Fibroblast of skin of abdomen (primary cell): Measurements from ENCODE around the gene MPRIP.
"Not testable (repeated sequence)": the region's sequence is repeated elsewhere in the genome, so short reads cannot be mapped to it uniquely, and the experiment has no call there.

Experiments
- DNase-seq: peaks from one replicate; pipeline ENCODE4 v3.0.0-alpha.2; 2013

The MPRIP gene

DNA sequence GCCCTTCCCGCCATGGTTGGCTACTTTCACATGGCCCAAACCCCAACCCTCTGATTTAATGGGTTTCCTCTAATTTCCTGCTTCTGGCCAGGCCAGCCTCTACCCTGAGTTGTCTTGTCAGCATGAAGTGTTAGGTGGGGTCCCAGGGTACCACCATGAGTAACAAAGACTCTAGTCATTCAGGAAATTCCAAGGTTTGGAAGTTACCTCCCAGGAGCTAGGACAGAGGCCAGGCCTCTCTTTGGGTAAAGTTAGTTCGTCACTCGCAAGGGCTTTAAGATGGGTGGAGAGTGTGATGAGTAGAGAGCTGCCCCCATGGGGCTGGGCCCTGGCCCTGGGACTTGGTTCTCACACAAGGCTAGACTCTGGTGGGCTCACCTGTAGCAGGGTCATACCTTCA is 109.3 kb downstream of the MPRIP start:
- DNase-seq = peak; percentile 56

DNA sequence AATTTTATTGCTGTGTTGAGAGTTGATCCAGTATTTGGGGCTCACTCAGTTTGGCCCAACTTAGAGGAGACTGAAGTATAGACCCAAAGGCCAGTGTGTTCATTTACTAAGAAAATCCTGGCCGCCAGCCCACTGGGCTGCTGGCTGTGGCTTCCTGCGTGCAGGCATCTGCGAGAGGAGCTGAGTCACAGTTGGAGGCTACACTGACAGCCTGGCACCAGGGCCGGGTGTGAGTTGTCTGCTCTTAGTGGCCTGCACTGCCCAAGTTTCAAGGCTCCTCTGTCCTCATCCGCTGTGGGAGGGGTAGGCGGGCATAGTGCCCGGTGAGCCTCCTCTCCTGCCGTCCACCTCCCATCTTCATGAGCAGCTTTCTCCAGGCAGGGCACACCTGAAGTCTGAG is 109.7 kb downstream of the MPRIP start:
- DNase-seq = peak; percentile 90

- DNase-seq = no peak
Observed at GRCh38 chr17:17152385-17152784, 110.1 kb downstream of the MPRIP start.

- DNase-seq = no peak
Observed at GRCh38 chr17:17153071-17153470, 110.8 kb downstream of the MPRIP start.

DNA sequence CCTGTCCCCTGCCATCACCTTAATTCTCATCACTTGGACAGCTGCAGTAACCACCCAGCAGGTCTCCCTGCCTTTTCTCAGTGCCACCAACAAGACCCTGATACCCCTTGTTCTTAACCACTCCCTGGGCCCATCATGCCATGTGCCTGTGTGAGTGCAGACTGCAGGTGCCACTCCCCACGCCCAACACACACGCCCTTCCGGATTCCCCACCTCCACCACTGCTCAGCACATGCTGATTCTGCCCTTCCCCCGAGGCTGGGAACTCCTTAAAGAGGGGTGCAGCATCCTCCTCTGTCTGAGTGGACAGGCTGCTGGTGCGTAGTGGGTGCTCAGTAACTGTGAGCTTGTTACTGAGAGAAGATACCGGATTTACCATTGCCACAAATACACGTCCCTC is 111.5 kb downstream of the MPRIP start:
- DNase-seq = no peak

GRCh38 chr17:17154556-17154955 is 112.3 kb downstream of the MPRIP start:
- no peak for DNase-seq

DNA sequence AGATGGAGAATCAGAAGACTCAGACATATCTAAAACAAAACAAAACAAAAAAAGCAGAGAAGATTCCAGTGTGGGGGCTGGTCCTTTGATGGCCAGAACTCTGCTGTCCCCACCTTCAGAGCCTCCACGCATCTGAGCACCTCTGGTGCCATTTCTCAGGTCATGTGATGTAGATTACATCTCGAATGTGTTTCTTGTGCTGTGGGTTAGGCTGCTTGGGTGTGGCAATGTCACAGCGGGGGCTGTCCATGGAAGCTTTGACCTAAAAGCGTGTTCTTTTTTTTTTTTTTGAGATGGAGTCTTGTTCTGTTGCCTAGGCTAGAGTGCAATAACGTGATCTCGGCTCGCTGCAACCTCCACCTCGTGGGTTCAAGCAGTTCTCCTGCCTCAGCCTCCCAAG is 112.7 kb downstream of the MPRIP start:
- no peak for DNase-seq

DNA sequence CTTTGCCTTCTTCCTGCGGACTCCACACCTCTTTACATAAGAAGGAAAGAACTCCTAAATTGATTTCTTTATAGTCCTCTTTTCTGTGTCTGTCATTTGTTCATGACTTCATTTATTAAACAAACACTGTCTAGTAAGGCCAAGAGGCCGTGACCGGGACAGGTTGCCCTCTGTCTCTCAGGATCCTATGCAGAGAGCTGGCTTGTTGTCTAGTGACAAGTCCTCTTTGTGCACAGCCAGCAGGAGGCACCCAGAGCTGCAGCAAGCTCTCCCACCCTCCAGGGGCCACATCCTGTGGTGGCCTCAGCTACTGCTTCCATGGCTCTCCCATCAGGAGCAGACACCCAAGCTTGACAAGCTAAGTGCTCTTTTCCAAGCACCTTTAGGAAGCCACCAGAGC is 113.3 kb downstream of the MPRIP start:
- no peak for DNase-seq

DNA sequence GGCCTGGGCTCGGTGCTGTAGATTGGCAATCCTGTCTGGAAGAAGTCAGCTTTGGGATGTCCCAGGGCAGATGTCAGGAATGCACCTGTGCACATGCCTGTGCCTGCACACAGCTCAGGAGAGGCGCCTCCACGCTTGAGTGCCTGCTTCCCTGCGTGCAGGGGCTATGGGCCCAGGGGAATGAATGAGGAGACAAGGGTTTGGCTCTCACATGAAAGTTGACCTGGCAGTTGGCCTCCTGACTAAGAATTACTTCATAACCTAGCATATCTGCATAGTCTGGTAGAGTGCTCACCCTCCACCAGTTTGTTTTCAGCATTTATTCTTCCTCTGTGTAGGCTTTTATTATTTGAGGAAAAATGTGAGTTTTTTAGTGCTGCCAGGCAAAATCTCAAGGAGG is 113.8 kb downstream of the MPRIP start:
- peak; percentile 47 for DNase-seq

DNA sequence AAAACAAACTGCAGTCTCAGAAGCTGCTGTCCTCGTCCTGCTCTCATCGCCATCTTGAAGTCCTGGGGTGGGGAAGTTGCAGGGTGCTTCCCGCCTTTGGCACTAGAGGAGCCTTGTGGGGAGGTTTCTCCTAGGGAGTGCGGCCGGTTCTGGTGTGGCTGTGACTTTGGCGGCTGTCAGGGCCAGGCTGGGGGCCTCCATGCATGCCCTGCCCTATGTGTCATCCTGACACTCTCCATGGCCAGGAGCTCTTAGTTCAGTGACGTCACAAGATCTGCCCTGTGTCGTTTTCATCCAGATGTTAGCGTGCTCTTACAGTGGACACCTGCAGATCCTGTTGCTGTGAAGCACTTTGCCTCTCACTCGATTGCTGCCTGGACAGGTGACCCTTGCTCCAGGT is 114.3 kb downstream of the MPRIP start:
- no peak for DNase-seq

GRCh38 chr17:17157041-17157440 is 114.8 kb downstream of the MPRIP start:
- DNase-seq = no peak

- DNase-seq = not testable (repeated sequence)
Observed at GRCh38 chr17:17158506-17158905, 116.2 kb downstream of the MPRIP start.

DNA sequence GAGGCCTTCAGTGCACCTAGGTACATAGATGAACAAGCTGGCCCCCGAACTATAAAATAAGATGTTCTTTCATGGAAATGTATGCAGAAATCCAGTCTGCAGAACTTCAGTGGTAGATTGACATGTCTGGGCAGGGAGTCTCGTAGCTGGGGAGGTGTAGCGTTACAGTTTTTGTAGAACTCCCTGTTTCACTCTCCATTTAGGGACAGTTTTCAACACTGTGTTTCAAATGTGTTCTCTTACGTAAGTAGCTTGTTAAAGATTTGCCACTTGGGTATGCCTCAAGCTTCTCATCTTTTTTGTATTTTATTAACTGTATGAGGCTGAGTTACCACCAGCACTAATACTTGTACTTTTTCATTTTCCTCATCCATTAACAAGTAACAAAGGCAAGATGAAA is 117.3 kb downstream of the MPRIP start:
- no peak for DNase-seq

- DNase-seq = no peak
Observed at GRCh38 chr17:17161121-17161520, 118.9 kb downstream of the MPRIP start.

DNA sequence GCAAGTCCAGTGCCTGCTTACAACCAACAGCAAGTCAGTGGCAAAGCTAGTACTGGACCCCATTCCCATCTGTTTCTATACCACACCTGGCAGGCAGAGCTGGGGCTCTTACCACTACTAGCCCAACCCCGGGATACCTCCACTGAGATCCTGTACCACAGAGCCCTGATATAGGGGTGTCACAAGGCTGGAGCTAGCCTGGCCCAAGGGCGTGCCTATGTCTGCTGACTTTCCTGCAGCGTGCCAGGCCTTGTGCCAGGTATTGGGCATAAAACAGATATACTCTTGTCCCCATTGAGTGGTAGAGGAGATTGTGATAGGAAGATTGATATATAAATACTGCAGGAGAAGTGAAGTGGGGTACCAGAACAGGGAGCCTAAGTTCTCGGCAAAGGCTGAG is 119.5 kb downstream of the MPRIP start:
- DNase-seq = no peak

GRCh38 chr17:17164156-17164555 is 121.9 kb downstream of the MPRIP start:
- no peak for DNase-seq

- DNase-seq = no peak
Observed at GRCh38 chr17:17164676-17165075, 122.4 kb downstream of the MPRIP start.

DNA sequence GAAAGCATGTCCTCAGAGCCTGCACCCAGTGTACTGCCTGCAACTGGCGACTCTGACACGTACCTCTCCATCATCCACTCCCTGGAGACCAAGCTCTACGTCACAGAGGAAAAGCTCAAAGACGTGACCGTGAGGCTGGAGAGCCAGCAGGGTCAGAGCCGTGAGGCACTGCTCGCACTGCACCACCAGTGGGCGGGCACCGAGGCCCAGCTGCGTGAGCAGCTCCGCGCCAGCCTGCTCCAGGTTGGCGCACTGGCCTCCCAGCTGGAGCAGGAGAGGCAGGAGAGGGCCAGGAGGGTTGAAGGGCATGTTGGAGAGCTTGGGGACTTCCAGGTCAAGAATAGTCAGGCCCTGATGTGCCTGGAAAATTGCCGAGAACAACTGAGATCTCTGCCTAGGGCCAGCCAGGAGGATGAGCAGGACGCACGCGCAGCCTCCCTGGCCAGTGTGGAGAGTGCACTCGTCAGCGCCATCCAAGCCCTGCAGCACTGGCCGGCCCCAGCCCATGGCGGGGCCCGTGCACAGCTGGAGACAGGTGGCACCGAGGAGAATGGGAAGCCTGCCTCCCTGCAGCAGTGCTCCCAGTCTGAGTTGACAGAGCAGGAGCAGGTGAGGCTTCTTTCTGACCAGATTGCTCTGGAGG is 123.5 kb downstream of the MPRIP start:
- DNase-seq = no peak

DNA sequence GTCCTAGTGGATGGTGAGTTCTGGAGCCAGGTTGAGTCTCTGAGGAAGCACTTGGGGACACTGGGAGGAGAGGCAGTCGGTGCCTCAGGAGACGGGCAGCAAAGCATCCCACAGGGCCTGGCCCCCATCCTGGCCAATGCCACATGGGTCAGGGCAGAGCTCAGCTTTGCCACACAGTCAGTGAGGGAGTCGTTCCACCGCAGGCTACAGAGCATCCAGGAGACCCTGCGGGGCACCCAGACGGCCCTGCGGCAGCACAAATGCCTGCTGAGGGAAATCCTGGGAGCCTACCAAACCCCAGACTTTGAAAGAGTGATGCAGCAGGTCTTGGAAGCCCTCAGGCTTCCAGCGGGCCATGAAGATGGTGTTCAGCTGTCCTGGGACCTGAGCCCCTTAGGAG is 124.2 kb downstream of the MPRIP start:
- no peak for DNase-seq

GRCh38 chr17:17167356-17167755 is 125.1 kb downstream of the MPRIP start:
- no peak for DNase-seq

DNA sequence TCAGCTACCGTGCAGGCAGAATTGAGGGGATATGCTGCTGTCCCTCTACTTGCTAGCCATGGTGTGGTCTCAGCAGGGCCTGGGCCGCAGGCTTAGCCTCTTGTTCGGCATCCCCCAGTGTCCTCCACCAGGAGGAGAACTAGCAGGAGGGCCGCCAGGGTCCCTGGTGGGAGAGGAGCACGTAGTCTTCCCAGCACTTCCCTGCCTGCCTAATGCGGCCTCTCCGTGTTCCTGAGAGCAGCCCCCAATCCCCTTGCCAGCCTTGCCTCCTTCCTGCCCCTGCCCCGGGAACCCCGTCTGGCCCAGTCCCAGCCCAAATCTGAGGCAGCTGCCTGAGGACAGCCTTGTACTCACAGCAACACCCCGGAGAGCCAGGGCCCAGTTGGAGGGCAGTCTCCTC is 125.7 kb downstream of the MPRIP start:
- DNase-seq = no peak

GRCh38 chr17:17168401-17168800 is 126.1 kb downstream of the MPRIP start:
- DNase-seq = no peak

- no peak for DNase-seq
Observed at GRCh38 chr17:17169396-17169795, 127.1 kb downstream of the MPRIP start.

DNA sequence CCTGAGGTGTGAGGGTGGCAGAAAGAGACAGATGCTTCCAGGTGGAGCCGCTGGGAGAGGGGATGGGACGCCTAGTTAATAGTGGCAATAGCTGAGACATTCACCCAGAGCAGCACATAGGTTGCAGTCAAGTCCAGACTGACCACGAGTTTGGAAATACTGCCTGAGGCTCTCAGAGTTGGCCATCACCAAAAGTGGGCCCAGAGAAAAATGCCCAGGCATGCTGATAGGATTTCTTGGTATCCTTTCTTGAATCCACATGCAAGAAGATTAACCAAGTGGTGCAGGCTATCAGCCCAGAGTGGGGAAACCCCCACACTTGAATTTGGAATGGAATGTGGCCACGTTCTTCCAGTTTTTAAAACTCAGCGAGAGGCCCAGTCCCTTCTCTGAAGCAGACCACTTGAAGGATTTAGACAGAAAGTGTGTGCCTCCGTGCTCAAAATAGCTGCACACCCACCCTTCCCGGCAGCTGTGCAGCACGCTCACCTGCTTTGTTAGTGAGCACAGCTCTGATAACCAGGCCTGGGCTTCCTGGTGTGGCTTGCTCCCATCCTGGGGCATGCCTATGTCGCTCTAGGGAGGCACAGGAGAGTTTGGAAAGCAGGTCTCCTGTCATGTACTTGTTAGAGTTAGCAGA is 128.2 kb downstream of the MPRIP start:
- DNase-seq = no peak

GRCh38 chr17:17171186-17171585 is 128.9 kb downstream of the MPRIP start:
- no peak for DNase-seq
